Skeletal muscle satellite cell (primary cell): ENCODE measurements around the gene TBATA. TPM values are rescaled to one million over a fixed set of nuclear protein-coding genes. Genes with fewer than 3 reads are reported as not detected.
A peak's percentile ranks its signal among the peaks of the same experiment; 100 is the strongest.

Experiments used
- H3K27me3 ChIP-seq: 2 replicates; pipeline ENCODE4 v1.7.0; 2013; ENCODE audit warnings: low read length; ENCODE audit not compliant: control insufficient read depth, insufficient read depth
- H3K36me3 ChIP-seq: 2 replicates; pipeline ENCODE4 v1.7.0; 2013; ENCODE audit warnings: mild to moderate bottlenecking, control low read depth, low read length; ENCODE audit not compliant: insufficient read depth
- H3K4me1 ChIP-seq: 2 replicates; pipeline ENCODE4 v1.7.0; 2013; ENCODE audit warnings: low read length; ENCODE audit not compliant: control insufficient read depth, insufficient read depth
- H3K4me2 ChIP-seq: 2 replicates; pipeline ENCODE4 v1.7.0; 2013; ENCODE audit warnings: mild to moderate bottlenecking, low read length
- H3K4me3 ChIP-seq: 2 replicates; pipeline ENCODE4 v1.7.0; 2013; ENCODE audit warnings: low read length
- H3K9ac ChIP-seq: 2 replicates; pipeline ENCODE4 v1.7.0; 2013; ENCODE audit warnings: mild to moderate bottlenecking, low read depth, low read length, moderate library complexity
- H3K9me3 ChIP-seq: replicated peaks from 2 replicates; pipeline ENCODE4 v1.7.0; 2013; ENCODE audit warnings: mild to moderate bottlenecking, control low read depth, low read length
- total RNA-seq: library from RNA; depleted of rRNA; stranded (reverse); fragments of >200 nt; gene quantifications from 2 replicates; pipeline ENCODE4 v1.2.3, GENCODE V29; 2012; rRNA removed

Gene TBATA
- not detected in 2 replicates for total RNA-seq

- no peaks in the 10 kb centered on the region for H3K9me3 ChIP-seq
Measured at GRCh38 chr10:70785190-70785589, at the start of gene TBATA. Gene TBATA, minus strand, starts transcription at chr10:70785377. Its CDS starts 1,998 bp downstream, at chr10:70783379.

DNA sequence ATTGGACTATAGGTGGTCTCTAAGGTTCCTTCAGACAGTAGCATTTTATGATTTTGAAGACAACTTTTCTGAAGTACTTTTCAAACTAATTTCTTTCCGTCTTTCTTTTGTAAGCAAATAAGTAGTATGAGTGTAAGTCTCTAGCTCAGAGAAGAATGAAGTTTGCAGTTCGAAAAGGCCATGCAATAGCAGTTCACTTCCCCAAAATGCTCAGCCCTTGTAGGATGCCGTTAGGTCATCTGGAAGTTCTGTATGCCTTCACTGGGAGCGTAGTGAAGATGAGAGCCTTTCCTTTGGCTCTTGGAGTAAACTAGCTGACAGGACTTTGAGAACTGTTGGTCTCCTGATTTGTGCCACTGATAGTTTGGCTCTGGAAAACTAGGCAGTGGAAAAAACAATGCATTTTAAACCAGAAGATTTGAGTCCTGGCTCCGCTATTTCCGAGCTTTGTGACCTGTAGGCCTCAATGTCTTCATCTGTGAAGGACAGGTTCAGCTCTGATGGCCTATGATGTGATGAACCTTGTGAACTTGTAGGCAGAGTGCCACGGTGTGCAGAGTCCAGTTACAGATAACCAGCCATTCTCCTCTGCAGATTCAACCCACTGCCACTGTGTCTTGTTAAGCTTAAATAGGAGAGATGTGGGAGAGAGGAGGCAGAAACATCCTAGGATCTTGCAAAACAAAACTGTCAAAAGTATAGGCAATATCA, 49.4 kb upstream of the TBATA start:
- no peaks in the 10 kb centered on the region for H3K27me3 ChIP-seq
- H3K9ac ChIP-seq, result no peak overlapping the region
- H3K4me3 ChIP-seq, result no peak overlapping the region
- H3K36me3 ChIP-seq, result peaks cover 9% of the 10 kb centered on the region
- peak overlapping the region; percentile 73 for H3K4me2 ChIP-seq
- H3K4me1 ChIP-seq, result peaks cover 60% of the 10 kb centered on the region
- H3K9me3 ChIP-seq, result no peaks in the 10 kb centered on the region

More at GRCh38 chr10:70785190-70785589, at the start of gene TBATA:
- Histone ChIP-seq H3K4me1 (peaks cover 3% of the 10 kb centered on the region), H3K36me3 (no peaks in the 10 kb centered on the region), H3K27me3 (peaks cover 68% of the 10 kb centered on the region), H3K9ac (no peak within 1 kb of the TSS), H3K4me3 (no peak within 1 kb of the TSS), H3K4me2 (no peak within 1 kb of the TSS)

GRCh38 chr10:70834021-70834420, 48.8 kb upstream of the TBATA start:
- Histone ChIP-seq H3K9me3 (no peaks in the 10 kb centered on the region), H3K9ac (peak overlapping the region; percentile 74), H3K4me3 (no peak overlapping the region), H3K36me3 (peaks cover 9% of the 10 kb centered on the region), H3K27me3 (no peaks in the 10 kb centered on the region), H3K4me2 (peak overlapping the region; percentile 73), H3K4me1 (peaks cover 60% of the 10 kb centered on the region)

- Histone ChIP-seq H3K4me1 (peaks cover 60% of the 10 kb centered on the region), H3K9ac (peak overlapping the region; percentile 74), H3K9me3 (no peaks in the 10 kb centered on the region), H3K4me3 (no peak overlapping the region), H3K36me3 (peaks cover 9% of the 10 kb centered on the region), H3K27me3 (no peaks in the 10 kb centered on the region), H3K4me2 (peak overlapping the region; percentile 73)
Measured at GRCh38 chr10:70833601-70834000, 48.4 kb upstream of the TBATA start.

DNA sequence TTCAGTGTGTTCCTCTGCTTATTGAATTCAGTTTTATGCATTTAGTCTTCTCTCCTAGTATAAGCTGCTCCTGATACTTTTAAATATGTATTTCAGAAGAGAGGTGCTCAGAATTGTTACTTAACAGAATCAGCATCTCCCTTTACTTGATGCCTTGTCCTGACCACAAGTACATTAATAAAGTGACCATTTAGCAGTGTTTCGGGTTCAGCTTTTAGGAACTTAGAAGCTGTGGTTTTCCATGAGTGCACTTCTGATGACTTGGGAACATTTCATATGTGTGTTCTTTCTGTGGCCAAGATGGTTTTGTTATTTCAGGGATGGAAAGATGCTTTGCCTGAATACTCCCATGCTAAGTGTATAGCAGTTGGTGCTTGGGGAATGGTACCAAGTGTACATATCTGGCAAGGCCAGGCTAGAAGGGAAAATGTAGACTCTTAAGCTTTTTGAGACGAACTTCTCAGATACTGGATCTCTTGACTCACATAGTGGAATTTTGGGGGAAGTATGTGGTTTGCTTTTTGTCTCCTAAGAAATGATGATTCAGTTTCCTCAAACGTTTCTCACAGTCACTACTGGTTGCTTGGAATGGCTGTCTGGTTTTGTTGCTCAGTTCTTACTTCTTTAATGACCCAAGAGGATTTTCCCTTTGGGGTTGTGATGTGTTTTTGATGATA, 47.8 kb upstream of the TBATA start:
- H3K9me3 ChIP-seq, result no peaks in the 10 kb centered on the region
- peak overlapping the region; percentile 73 for H3K4me2 ChIP-seq
- H3K9ac ChIP-seq, result peak overlapping the region; percentile 74
- H3K4me3 ChIP-seq, result peak overlapping the region; percentile 32
- peaks cover 9% of the 10 kb centered on the region for H3K36me3 ChIP-seq
- no peaks in the 10 kb centered on the region for H3K27me3 ChIP-seq
- H3K4me1 ChIP-seq, result peaks cover 54% of the 10 kb centered on the region

- peaks cover 4% of the 10 kb centered on the region for H3K36me3 ChIP-seq
Measured at GRCh38 chr10:70832221-70832620, 47.0 kb upstream of the TBATA start.

DNA sequence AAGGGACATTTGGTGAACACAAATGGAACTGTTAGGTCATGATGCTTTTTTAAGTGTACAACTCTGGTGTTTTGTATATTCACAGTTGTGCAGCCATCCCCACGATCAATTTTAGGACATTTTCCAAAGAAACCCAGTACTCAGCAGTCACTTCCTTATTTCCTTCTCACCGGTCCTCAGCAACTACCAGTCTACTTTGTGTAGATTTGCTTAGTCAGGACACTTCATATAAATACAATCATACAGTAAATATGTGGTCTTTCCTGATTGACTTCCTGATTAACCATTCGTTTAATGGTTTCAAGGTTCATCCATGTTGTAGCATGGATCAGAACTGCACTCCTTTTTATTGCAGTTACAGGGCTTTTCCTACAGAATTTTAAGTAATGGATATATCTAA, 45.0 kb upstream of the TBATA start:
- no peaks in the 10 kb centered on the region for H3K27me3 ChIP-seq
- peaks cover 4% of the 10 kb centered on the region for H3K36me3 ChIP-seq
- H3K4me2 ChIP-seq, result no peak overlapping the region
- H3K4me3 ChIP-seq, result no peak overlapping the region
- H3K9ac ChIP-seq, result no peak overlapping the region
- peaks cover 55% of the 10 kb centered on the region for H3K4me1 ChIP-seq
- H3K9me3 ChIP-seq, result no peaks in the 10 kb centered on the region

More at GRCh38 chr10:70832221-70832620, 47.0 kb upstream of the TBATA start:
- Histone ChIP-seq H3K4me1 (peaks cover 61% of the 10 kb centered on the region), H3K4me3 (no peak overlapping the region), H3K4me2 (peak overlapping the region; percentile 73), H3K9ac (peak overlapping the region; percentile 58), H3K9me3 (no peaks in the 10 kb centered on the region), H3K27me3 (no peaks in the 10 kb centered on the region)

- Histone ChIP-seq H3K4me2 (no peak overlapping the region), H3K27me3 (no peaks in the 10 kb centered on the region), H3K9ac (no peak overlapping the region), H3K4me1 (peaks cover 49% of the 10 kb centered on the region), H3K4me3 (no peak overlapping the region), H3K9me3 (no peaks in the 10 kb centered on the region), H3K36me3 (peaks cover 4% of the 10 kb centered on the region)
Measured at GRCh38 chr10:70829543-70829942, 44.4 kb upstream of the TBATA start.

DNA sequence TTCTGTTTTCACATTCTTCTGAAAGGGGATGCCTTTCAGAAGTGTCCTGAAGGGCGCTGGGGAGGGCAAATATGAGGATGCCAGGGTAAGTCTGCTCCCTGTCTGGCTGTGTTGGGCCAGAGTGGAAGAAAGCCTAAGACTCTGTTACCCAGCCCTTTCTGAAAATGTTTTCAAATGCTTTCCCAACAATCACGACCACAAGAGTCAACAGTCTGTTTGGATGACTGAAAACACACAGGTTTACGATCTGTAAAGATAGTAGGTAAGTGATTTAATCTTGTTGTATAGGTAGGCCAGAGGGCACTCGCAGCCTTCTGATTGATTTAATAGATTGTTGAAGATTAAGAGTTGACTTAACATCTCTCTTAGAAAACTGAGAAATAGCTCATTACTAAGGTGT, 43.7 kb upstream of the TBATA start:
- no peaks in the 10 kb centered on the region for H3K9me3 ChIP-seq
- no peaks in the 10 kb centered on the region for H3K27me3 ChIP-seq
- no peak overlapping the region for H3K9ac ChIP-seq
- peaks cover 4% of the 10 kb centered on the region for H3K36me3 ChIP-seq
- no peak overlapping the region for H3K4me3 ChIP-seq
- H3K4me2 ChIP-seq, result no peak overlapping the region
- peaks cover 43% of the 10 kb centered on the region for H3K4me1 ChIP-seq

GRCh38 chr10:70827086-70827757, 42.0 kb upstream of the TBATA start:
- Histone ChIP-seq H3K27me3 (no peaks in the 10 kb centered on the region), H3K9me3 (no peaks in the 10 kb centered on the region), H3K4me2 (peak overlapping the region; percentile 46), H3K36me3 (peaks cover 4% of the 10 kb centered on the region), H3K4me3 (no peak overlapping the region), H3K9ac (peak overlapping the region; percentile 29), H3K4me1 (peaks cover 28% of the 10 kb centered on the region)

GRCh38 chr10:70822076-70822820, 37.1 kb upstream of the TBATA start:
- peaks cover 28% of the 10 kb centered on the region for H3K36me3 ChIP-seq
- H3K27me3 ChIP-seq, result no peaks in the 10 kb centered on the region
- peaks cover 13% of the 10 kb centered on the region for H3K4me1 ChIP-seq
- H3K4me3 ChIP-seq, result no peak overlapping the region
- no peaks in the 10 kb centered on the region for H3K9me3 ChIP-seq
- H3K4me2 ChIP-seq, result no peak overlapping the region
- H3K9ac ChIP-seq, result no peak overlapping the region
